ENCODE measurements around the gene ZNRF4. TPM values are rescaled to one million over a fixed set of nuclear protein-coding genes. Genes with fewer than 3 reads are reported as not detected.
"Not testable (repeated sequence)": the region's sequence is repeated elsewhere in the genome, so short reads cannot be mapped to it uniquely, and the experiment has no call there.

The ZNRF4 gene
- not detected for total RNA-seq
- not detected for polyA plus RNA-seq (ENCODE audit: insufficient read depth, low read depth, low replicate concordance)
- long read RNA-seq, donor 1: 0 reads
- long read RNA-seq, donor 2: 0 reads
- long read RNA-seq, donor 3: 0 reads
- long read RNA-seq, donor 4: 0 reads
- long read RNA-seq, donor 5: 0 reads
- long read RNA-seq, donor 6: 0 reads
- long read RNA-seq, donor 7: 0 reads
- long read RNA-seq, donor 8: 0 reads
- long read RNA-seq, donor 9: 0 reads
- long read RNA-seq, donor 10: 0 reads

- H3K36me3 ChIP-seq (ENCODE audit: control insufficient read depth in 2 of 3, insufficient read depth in 3 of 3, low read length in 3 of 3): no peaks in the 10 kb centered on the region
- no peak within 1 kb of the TSS for H3K9ac ChIP-seq (ENCODE audit: low read length in 3 of 3)
- TF ChIP-seq CTCF (IDR thresholded peaks at IDR 0.05; ENCODE audit: borderline replicate concordance, extremely low read depth, insufficient read depth): no peak
- peaks cover 0 to 4% (median 0%) of the 10 kb centered on the region in 3 donors for H3K9me3 ChIP-seq (ENCODE audit: control insufficient read depth in 2 of 3, insufficient read depth in 1 of 3, low read length in 3 of 3)
- H3K4me1 ChIP-seq (ENCODE audit: control insufficient read depth in 2 of 3, insufficient read depth in 2 of 3, low read depth in 1 of 3, low read length in 3 of 3): no peaks in the 10 kb centered on the region
- intact Hi-C loops (cut with DNase I): no loop called here
- DNase-seq (no peak), FAIRE-seq (no peak)
- no peak within 1 kb of the TSS for H3K27ac ChIP-seq (ENCODE audit: low read depth in 2 of 2, low read length in 2 of 2)
- no peaks in the 10 kb centered on the region for H3K27me3 ChIP-seq (ENCODE audit: control insufficient read depth, insufficient read depth, low read length)
- H3K4me3 ChIP-seq (ENCODE audit: low read length in 3 of 3): no peak within 1 kb of the TSS
Observed at GRCh38 chr19:5455367-5456129, at the start of gene ZNRF4. Gene ZNRF4, plus strand, starts transcription at chr19:5455417. Its CDS starts 75 bp downstream, at chr19:5455492.

DNA sequence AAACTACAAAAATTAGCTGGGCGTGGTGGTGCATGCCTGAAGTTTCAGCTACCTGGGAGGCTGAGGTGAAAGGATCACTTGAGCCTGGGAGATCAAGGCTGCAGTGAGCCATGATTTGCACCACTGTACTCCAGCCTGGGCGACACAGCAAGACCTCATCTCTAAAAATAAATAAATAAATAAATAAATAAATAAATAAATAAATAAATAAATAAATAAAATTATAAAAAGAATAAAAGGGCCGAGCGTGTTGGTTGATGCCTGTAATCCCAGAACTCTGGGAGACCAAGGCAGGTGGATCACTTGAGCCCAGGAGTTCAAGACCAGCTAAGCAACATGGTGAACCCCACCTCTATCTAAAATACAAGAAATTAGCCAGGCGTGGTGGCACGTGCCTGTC, 49.0 kb upstream of the ZNRF4 start:
- H3K9me3 ChIP-seq (ENCODE audit: control insufficient read depth in 2 of 3, insufficient read depth in 1 of 3, low read length in 3 of 3); H3K27me3 ChIP-seq (ENCODE audit: control insufficient read depth, insufficient read depth, low read length); intact Hi-C loops (cut with DNase I); H3K36me3 ChIP-seq (ENCODE audit: control insufficient read depth in 2 of 3, insufficient read depth in 3 of 3, low read length in 3 of 3); DNase-seq; FAIRE-seq; H3K27ac ChIP-seq (ENCODE audit: low read depth in 2 of 2, low read length in 2 of 2); H3K4me3 ChIP-seq (ENCODE audit: low read length in 3 of 3); H3K9ac ChIP-seq (ENCODE audit: low read length in 3 of 3); H3K4me1 ChIP-seq (ENCODE audit: control insufficient read depth in 2 of 3, insufficient read depth in 2 of 3, low read depth in 1 of 3, low read length in 3 of 3): not testable (repeated sequence)

DNA sequence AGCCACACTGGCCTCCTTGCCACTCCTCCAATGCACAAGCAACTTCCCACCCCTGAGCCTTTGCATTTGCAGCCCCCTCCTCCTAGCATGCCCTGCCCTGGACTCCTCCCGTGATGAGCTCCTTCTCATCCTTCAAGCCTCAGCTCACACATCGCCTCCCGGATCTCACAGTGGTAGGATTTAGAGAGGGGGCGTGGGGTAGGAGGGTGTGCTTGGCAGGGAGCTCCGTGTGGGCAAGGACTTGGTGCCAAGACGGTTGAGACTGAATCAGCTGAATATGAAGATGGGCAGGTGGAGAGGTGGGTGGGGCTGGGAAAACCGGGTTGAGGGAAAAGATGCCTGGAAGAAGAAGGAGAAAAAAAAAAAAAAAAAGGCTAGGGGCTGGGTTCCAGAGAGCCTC, 48.4 kb upstream of the ZNRF4 start:
- intact Hi-C loops (cut with DNase I): no loop called here
- Histone ChIP-seq H3K36me3 (ENCODE audit: control insufficient read depth in 2 of 3, insufficient read depth in 3 of 3, low read length in 3 of 3) (no peaks in the 10 kb centered on the region), H3K27me3 (ENCODE audit: control insufficient read depth, insufficient read depth, low read length) (no peaks in the 10 kb centered on the region), H3K4me3 (ENCODE audit: low read length in 3 of 3) (no peak overlapping the region), H3K27ac (ENCODE audit: low read depth in 2 of 2, low read length in 2 of 2) (no peak overlapping the region), H3K9me3 (ENCODE audit: control insufficient read depth in 2 of 3, insufficient read depth in 1 of 3, low read length in 3 of 3) (peaks cover 0 to 7% (median 0%) of the 10 kb centered on the region in 3 donors), H3K9ac (ENCODE audit: low read length in 3 of 3) (no peak overlapping the region), H3K4me1 (ENCODE audit: control insufficient read depth in 2 of 3, insufficient read depth in 2 of 3, low read depth in 1 of 3, low read length in 3 of 3) (no peaks in the 10 kb centered on the region)
- FAIRE-seq (no peak), DNase-seq (no peak)
- no peak for TF ChIP-seq CTCF (IDR thresholded peaks at IDR 0.05; ENCODE audit: borderline replicate concordance, extremely low read depth, insufficient read depth)

- no peak for FAIRE-seq
- H3K9me3 ChIP-seq (ENCODE audit: control insufficient read depth in 2 of 3, insufficient read depth in 1 of 3, low read length in 3 of 3): peaks cover 0 to 7% (median 0%) of the 10 kb centered on the region in 3 donors
- no peak for DNase-seq
- H3K27me3 ChIP-seq (ENCODE audit: control insufficient read depth, insufficient read depth, low read length): no peaks in the 10 kb centered on the region
- H3K27ac ChIP-seq (ENCODE audit: low read depth in 2 of 2, low read length in 2 of 2): no peak overlapping the region
- no peak overlapping the region for H3K9ac ChIP-seq (ENCODE audit: low read length in 3 of 3)
- no peak overlapping the region for H3K4me3 ChIP-seq (ENCODE audit: low read length in 3 of 3)
- H3K36me3 ChIP-seq (ENCODE audit: control insufficient read depth in 2 of 3, insufficient read depth in 3 of 3, low read length in 3 of 3): no peaks in the 10 kb centered on the region
- intact Hi-C loops (cut with DNase I): no loop called here
- H3K4me1 ChIP-seq (ENCODE audit: control insufficient read depth in 2 of 3, insufficient read depth in 2 of 3, low read depth in 1 of 3, low read length in 3 of 3): no peaks in the 10 kb centered on the region
- no peak for TF ChIP-seq CTCF (IDR thresholded peaks at IDR 0.05; ENCODE audit: borderline replicate concordance, extremely low read depth, insufficient read depth)
Observed at GRCh38 chr19:5407356-5407755, 47.9 kb upstream of the ZNRF4 start.
